Hematopoietic multipotent progenitor cell treated with erythropoietin and hydrocortisone succinate and interleukin-3 and kit ligand, for 6 days (in vitro differentiated cells): ENCODE measurements around the gene VSX1.

Experiments used
- DNase-seq: peaks from one replicate; pipeline ENCODE4 v3.0.0-alpha.2; 2015

VSX1 gene

GRCh38 chr20:25081730-25082497 is at the start of gene VSX1:
VSX1 (minus strand) TSS chr20:25082141; CDS start chr20:25082096, 45 bp downstream.
- DNase-seq, result no peak

DNA sequence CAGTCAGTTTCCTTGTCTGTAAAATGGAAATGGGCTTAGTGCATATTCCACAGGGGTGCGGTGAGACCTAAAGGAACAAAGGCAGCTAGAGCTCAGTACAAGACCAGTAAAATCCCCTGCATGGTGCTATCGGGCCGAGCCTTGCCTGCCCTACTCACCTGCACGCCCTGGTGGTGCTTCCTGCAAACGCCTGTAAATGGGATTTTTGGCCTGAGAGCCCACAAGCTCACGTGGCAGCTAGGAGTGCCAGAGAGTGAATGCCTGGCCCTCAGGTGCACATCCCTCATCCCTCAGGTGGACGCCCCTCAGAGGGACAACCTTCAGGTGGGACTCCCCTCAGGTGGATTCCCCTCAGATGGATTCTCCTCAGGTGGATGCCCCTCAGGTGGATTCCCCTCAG is 48.0 kb upstream of the VSX1 start:
- no peak for DNase-seq

DNA sequence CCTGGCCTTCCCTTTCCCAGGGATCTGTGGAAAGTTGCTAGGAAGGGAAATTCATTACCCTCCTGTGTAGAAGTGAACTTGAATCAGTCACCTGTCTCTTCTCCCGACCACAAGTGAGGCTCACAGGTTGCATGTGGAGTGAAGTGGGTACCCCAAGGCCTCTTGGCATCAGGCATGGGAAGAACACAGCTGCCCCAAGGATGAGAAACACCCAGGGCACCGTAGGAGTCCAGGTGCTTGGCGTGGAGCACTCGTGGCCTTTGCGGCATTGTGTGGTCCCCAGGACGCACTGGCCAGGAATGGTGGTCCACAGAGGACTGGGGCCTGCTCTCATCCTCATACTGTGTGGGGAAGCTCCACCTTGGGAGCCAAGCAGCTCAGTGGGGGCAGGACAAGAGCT is 47.5 kb upstream of the VSX1 start:
- DNase-seq, result no peak

- no peak for DNase-seq
These were observed 46.7 kb upstream of the VSX1 start for GRCh38 chr20:25128649-25129048.

GRCh38 chr20:25127761-25128537 is 46.0 kb upstream of the VSX1 start:
- no peak for DNase-seq

- DNase-seq, result no peak
These were observed 44.5 kb upstream of the VSX1 start for GRCh38 chr20:25126204-25127029.

DNA sequence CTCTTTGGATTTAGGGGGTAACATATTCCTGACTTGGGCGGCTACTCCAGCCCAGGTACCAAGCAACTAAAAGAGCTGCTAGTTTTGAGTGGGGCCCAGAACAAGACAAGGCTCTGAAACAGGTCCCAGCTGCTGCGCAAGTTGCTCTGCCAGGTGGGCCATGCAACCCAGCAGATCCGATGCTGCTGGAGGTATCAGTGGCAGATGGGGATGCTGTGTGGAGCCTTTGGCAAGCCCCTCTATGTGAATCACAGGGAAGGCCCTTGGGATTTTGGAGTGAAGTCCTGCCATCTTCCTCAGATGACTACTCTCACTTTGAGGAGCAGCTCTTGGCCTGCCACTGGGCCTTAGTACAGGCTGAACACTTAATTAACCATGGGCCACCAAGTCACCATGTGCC is 43.7 kb upstream of the VSX1 start:
- DNase-seq, result no peak

DNA sequence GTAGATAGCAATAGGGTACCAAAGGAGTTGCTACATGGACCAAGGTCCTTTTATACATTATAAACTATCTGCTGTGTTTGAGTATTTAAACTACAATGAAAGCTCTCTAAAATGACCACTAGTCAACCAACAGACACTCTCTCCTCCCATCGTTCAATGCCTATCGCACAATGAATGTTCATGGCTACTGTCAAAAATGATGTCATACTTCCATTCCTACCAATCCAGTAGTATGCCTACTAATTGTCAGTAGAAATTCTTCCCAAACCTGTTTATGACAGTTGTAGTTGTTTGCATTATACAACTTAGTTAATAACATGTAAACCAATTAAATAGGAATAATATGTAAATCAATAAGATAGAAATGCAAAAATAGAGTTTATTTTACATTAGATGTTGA is 39.0 kb upstream of the VSX1 start:
- no peak for DNase-seq

DNA sequence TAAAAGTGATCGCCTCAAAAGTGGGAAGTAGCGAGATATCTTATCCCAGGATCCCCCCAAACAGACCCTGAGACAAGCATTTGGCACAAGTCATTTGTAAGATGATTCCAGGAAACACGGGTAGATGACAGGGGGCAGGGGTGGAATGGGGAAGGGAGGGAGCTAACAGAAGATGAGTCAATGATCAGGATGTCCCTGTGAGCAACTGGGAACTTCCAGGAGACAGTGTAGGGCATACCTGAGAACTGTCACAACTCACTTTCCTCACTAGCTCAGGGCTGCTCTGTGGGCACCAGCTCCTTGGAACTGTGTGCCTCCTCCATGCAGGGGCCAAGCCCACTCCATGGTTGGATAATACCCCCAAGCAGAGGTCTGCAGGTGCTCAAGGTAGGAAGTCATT is 38.5 kb upstream of the VSX1 start:
- DNase-seq, result no peak

GRCh38 chr20:25118529-25118928 is 36.6 kb upstream of the VSX1 start:
- no peak for DNase-seq

- no peak for DNase-seq
These were observed 36.0 kb upstream of the VSX1 start for GRCh38 chr20:25117990-25118389.

GRCh38 chr20:25116739-25117458 is 35.0 kb upstream of the VSX1 start:
- no peak for DNase-seq

DNA sequence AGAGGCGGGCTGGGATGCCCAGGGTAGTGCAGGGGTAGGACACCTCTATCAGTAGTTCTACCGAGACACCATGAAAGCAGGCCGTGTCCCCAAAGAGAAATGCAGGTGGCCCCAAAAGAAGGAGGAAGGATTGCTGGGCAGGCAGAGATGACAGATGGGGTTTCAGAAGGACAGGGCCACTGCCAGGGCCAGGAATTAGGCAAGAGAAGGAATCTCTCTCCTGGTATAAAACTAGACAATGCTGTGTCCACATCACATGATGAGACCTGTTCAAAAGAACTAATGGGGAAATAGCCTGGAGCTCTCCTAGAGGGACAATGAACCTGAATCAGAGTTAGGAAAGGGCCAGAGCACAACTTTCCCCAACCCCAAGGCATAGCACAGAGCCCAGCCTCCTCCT is 21.6 kb upstream of the VSX1 start:
- no peak for DNase-seq

GRCh38 chr20:25100914-25101313 is 19.0 kb upstream of the VSX1 start:
- DNase-seq, result no peak

GRCh38 chr20:25099601-25100140 is 17.7 kb upstream of the VSX1 start:
- DNase-seq, result no peak

DNA sequence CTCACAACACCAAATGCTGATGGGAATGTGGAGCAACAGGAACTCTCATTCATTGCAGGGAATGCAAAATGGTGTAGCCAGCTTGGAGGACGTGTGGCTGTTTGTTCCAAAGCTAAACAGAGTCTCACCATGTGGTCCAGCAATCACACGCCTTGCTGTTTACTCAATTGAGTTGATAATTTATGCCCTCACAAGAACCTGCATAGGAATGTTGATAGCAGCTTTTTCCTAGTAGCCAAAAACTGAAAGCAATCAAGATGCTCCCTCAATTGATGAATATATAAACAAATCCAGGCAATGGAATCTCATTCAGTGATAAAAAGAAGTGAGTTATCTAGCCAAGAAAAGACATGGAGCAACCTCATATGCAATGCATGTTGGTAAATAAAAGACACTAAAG is 15.6 kb upstream of the VSX1 start:
- DNase-seq, result no peak

- DNase-seq, result no peak
These were observed 8.8 kb upstream of the VSX1 start for GRCh38 chr20:25090492-25091429.

GRCh38 chr20:25089662-25090061 is 7.7 kb upstream of the VSX1 start:
- no peak for DNase-seq

- DNase-seq, result no peak
These were observed 7.2 kb upstream of the VSX1 start for GRCh38 chr20:25089096-25089495.

GRCh38 chr20:25088267-25088666 is 6.3 kb upstream of the VSX1 start:
- DNase-seq, result no peak

- no peak for DNase-seq
These were observed 5.4 kb upstream of the VSX1 start for GRCh38 chr20:25087186-25087929.
